A172 (cell line): ENCODE measurements around the gene MPP4. TPM values are rescaled to one million over a fixed set of nuclear protein-coding genes. Genes with fewer than 3 reads are reported as not detected.

ENCODE experiments used
- DNase-seq: peaks from one replicate; pipeline ENCODE4 v3.0.0-alpha.2; 2015; ENCODE audit warnings: low spot score
- total RNA-seq: library from RNA; depleted of rRNA; stranded (reverse); fragments of >200 nt; shearing (Covaris generic); gene quantifications from 2 replicates; pipeline ENCODE4 v1.2.3, GENCODE V29; 2014; rRNA removed

Gene MPP4
- total RNA-seq, 1 experiment from 2014 or later, result 6.8 TPM

- no peak for DNase-seq
These were observed 69.9 kb downstream of the MPP4 start for GRCh38 chr2:201628545-201628944.

GRCh38 chr2:201622306-201622970 lies 76.0 kb downstream of the MPP4 start:
- no peak for DNase-seq

DNA sequence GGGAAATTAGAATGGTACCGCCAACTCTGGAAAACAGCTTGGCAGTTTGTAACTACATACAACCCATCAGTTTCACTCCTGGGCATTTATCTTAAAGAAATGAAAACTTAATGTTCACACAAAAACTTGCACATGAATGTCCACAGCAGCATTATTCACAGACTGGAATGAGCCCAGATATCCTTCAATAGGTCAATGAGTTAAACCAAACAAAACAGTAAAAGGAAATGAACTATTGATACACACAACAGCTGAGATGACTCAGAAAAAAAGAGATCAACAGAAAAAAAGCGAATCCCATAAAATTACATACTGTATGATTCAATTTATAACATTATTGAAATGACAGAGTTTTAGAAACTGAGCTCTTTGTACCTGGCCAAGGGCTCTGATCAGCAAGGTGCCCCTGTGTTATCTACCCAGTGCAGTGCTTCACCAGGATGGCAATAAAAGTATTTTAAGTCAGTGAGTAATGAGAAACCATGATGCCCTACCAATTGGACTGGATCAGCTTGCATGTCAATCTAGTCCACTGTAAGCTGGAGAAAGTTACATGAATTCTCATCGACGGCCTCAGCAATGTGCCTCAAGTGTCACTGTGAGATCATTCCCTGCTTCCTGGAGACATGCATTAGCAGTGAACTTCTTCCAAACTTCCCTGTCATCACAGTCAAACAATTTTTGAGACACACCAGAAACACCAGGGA lies 77.0 kb downstream of the MPP4 start:
- DNase-seq, result no peak

DNA sequence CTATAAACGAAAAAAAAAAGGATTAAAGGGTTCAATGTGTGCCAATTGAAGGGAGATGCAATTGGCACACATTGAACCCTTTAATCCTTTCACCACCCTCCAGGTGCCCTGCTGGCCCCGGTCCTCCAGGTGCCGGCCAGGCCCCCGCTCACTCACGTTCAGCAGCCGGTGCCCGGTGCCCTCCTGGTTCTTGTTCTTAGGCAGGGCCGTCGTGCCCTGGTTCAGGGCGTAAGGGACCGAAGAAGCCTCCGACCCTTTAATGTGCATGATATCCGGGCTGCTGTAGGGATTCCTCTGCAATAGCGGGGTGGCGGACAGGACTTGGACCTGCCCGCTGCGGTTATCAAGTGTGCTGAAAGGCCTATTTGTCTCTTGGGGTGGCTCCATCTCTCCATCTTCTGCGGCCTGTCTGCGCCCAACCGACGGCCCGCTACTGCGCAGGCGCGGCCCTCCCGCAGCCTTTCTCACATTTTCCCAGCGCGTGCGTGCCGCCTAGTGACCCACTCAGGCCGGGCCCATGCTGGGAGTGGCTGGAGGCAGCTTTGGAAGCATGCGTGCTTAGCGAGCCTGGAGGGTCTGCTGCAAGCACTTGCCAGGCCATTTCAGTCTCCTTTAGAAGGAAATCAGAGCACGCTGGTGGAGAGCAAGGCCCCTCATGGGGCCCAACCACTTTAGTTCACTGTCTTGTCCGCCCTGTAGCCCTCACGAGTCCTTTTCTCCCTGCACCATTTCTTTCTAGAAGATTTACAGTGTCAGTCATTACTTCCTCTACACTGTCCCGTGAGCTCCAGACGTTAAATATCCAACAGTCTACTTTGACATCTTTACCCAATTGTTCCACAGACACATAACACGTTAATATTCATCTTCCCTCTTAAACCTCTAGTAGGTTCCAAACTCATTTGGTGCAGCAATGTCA lies 79.4 kb downstream of the MPP4 start:
- no peak for DNase-seq

DNA sequence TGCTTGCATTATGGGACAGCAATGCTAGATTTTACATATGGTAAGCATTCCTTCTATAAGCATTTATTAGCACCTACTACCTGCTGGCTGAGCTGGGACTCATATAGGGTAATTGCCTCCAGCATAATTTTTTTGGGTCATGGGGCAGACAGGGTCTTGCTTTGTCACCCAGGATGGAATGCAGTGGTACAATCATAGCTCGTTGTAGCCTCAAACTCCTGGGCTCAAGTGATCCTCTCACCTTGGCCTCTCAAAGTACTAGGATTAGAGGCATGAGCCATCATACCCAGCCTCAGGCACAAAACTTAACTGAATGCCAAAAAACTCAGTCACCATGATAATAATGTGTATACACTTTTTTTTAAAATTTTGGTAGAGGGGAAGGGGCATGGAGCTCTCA lies 90.4 kb downstream of the MPP4 start:
- no peak for DNase-seq

DNA sequence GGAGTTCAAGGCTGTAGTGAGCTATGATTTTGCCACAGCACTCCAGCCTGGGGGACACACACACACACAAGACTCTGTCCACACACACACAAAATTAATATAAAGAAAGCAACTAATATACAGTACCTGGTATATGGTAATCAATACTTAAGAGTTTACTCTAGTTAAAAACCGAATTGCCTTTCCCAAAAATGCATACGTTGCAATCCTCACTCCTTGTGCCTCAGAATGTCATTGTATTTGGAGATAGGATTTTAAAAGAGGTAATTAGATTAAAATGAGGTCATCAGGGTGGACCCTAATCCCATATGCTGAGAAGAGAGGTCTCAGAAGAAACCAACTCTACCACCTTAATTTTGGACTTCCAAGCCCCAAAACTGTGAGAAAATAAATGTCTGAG lies 90.9 kb downstream of the MPP4 start:
- no peak for DNase-seq

DNA sequence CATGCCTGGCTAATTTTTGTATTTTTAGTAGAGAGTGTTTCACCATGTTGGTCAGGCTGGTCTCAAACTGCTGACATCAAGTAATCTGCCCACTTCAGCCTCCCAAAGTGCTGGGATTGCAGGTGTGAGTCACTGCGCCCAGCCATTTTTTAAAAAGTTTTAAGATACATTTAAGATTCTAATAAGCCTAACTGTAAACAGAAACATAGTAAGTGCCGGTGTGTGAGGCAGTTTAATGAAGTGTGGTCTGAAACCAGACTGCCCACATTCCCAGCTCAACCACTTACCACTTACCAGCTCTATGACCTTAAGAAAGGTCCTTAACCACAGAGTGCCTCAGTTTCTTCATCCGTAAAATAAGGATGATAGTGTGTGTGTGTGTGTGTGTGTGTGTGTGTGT lies 97.5 kb downstream of the MPP4 start:
- no peak for DNase-seq

- no peak for DNase-seq
These were observed 101.0 kb downstream of the MPP4 start for GRCh38 chr2:201597397-201597796.

Other genes with a start within 250 kb of the MPP4 start
- gene TRAK2, start 247.2 kb downstream of the MPP4 start, total RNA-seq, result 32.6 and 33.0 TPM in 2 replicates
- gene STRADB, start 246.9 kb downstream of the MPP4 start, total RNA-seq, result 51.7 and 64.7 TPM in 2 replicates
- gene TMEM237, start 55.1 kb downstream of the MPP4 start, total RNA-seq, result 101 and 107 TPM in 2 replicates
- 30.6 and 39.2 TPM in 2 replicates for gene ALS2, start 82.3 kb upstream of the MPP4 start, total RNA-seq
- gene CDK15, start 107.9 kb upstream of the MPP4 start, total RNA-seq, result 0.19 TPM in 1 of 2 replicates, not detected in the other